Embryonic facial prominence (tissue), 1 donor: ENCODE measurements around the gene EMX1.
"Not testable (repeated sequence)": the region's sequence is repeated elsewhere in the genome, so short reads cannot be mapped to it uniquely, and the experiment has no call there.

Source experiments
- DNase-seq: peaks from one replicate; pipeline ENCODE4 v3.0.0-alpha.2; 2016; ENCODE audit errors: extremely low spot score

The EMX1 gene

DNA sequence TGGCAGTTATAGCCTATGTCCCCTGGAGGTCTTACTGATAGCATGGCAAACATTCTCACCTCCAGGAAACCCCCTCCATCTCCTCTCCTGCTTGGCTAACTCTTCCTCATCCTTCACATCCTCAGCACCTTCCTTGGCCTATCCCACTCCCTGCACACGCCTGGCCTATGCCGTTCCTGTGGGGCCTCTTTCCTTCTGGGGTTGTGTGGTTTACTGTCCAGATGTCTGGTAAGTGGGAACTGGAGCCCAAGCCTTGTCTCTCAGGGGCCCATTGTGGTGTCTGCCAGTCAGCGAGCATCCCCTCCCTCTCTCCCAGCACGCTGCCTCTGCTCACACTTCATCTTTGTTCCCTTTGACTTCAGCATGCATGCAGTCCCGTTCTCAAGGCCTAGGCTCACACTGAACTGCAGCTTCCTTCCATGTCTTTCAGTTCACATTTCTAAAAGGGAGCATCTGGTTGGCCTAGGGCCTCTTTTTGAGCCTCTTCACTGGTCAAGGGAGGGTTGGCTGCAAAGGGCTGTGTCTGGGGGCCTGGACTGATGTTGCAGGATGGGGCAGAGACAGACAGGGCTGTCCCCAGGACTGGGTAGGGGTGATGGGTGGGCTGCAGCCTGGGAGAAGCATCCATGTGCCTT lies 17.0 kb upstream of the EMX1 start:
- DNase-seq = no peak

DNA sequence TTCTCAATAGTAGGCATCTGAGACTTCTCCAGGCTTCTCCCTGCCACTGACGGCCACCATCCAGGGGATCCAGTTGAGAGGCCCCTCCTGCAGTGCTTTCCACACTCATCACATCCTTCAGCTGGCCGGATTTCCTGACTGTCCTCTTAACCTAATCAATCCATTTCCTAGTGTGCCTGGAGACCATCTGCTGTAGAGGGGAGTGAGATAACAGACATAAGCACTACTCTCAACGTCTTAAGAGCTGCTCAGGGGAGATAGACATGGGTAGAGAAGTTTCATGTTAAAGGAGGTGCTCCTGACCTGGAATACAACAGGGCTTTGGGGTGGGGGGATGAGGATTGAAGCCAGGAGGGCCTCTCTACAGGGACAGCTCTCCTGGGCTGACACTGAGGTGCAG lies 15.9 kb upstream of the EMX1 start:
- no peak for DNase-seq

DNA sequence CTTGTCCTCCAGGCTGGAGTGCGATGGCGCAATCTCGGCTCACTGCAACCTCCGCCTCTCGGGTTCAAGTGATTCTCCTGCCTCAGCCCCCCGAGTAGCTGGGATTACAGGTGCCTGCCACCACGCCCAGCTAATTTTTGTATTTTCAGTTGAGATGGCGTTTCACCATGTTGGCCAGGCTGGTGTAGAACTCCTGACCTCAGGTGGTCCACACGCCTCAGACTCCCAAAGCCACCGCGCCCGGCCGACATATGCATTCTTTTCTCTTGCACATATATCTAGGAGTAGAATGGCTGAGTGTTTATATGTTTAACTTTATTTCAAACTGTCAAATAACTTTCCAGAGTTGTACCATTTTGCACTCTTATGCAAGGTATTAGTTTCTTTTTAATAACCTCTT lies 9.9 kb upstream of the EMX1 start:
- not testable (repeated sequence) for DNase-seq

DNA sequence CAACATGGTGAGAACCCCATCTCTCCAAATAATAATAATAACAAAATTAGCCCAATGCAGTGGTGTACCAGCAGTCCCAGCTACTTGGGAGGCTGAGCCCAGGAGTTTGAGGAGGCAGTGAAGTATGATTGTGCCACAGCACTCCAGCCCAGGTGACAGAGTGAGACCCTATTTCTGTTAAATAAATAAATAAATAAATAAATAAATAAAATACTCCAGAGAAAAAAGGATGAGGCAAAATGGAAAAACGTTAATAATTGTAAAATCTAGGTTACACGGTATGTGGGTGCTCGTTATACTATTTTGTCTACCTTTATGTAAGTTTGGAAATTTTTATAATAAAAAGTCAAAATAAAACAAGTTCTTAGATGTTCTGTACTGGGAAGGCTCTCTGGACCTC lies 8.6 kb upstream of the EMX1 start:
- no peak for DNase-seq

DNA sequence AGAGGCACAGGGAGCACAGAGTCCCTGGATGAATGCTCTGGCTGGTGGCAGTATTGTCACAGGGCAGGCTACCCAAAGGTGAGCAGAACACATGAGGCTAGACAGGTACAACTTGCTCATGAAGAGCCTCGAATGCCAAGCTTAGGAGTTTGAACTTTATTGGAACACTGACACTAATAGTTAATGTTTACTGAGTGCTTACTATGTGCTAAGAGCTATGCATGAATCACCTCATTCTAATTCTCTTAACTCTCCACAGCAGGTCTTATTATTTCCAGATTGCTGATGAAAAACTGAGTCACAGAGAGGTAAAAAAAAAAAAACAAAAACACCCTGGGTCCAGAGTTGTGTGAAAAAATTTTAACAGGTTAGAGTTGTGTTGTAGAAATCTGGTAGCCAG lies 6.1 kb upstream of the EMX1 start:
- no peak for DNase-seq

DNA sequence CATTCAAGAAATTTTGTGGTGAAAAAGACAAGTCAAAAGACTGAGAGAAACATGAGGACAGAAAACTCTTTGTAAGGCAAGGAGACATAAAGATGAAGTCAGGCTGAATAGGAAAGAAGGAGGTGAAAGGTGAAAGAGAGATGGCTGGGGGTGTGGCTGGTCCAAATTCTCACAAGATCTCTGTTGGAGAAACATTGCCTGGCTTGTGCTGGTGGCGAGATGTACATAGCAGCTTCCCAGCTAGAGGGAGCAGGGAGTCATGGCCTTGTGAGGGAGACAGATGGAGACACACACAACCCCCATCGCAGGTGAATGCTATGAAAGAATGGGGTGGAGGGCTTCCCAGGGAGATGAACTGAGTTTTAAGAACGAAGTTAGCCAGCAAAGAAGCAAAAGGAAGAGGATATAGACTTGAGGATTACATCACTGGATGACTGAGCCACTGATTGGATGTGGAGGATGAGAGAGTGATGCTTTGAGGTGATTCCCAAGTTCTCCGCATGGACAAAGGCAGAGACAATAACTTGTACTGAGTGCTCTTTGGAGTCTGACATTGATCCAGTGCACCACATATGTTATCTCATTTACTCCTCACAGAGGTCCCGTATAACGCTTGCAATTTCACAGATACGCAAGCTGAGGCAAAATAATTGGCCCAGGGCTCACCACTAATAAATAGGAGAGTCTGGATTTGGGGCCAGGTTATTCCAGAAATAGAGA lies 3.7 kb upstream of the EMX1 start:
- DNase-seq = no peak

DNA sequence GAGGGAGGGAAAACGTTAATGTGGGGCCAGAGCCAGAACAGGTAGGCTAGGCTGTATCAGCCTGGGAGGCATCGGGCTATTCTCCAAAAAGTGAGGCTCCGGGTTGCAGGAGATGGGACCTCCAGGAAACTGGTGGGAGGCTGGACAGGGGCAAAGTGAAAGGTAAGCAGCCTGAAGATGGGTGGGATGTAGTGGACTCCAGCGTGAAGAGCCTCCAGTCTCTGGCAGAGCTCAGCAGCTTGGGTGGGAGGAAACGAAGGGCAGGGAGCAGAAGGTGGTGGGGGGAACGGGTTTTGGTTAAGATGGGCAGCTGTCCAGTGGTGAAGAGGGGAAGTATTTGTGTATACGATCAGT lies 3.1 kb upstream of the EMX1 start:
- no peak for DNase-seq

DNA sequence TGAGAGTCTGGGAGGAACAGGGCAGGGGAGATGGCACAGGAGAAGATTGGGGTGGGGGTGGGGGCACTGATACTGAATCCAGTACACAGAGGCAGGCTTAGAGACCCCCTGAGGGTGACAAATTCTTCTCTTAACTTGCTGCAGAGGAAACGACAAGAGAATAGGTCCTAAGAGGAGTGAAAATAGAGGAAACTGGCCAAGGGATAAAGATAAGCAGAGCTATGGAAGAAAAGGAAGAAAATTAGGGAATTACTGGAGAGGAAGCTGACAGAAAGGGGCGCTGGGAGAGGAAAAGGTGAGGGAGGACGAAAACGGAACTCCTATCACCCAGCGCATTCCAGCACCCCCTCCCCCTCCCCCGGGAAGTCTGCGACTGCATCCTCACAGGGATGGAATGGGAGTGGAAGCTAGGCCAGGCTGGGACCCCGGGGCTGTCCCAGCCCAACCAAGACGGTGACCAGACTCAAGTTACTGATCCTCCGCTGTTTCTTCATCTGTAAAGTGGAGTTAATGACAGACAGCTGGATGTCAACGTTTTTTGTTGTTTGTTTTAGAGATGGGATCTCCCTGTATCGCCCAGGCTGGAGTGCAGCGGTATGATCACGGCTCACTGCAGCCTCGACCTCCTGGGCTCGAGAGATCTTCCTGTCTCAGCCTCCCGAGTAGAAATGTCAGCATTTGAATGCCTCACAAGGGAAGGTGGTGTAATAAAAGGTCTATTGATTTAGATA lies 2.6 kb upstream of the EMX1 start:
- DNase-seq = no peak

DNA sequence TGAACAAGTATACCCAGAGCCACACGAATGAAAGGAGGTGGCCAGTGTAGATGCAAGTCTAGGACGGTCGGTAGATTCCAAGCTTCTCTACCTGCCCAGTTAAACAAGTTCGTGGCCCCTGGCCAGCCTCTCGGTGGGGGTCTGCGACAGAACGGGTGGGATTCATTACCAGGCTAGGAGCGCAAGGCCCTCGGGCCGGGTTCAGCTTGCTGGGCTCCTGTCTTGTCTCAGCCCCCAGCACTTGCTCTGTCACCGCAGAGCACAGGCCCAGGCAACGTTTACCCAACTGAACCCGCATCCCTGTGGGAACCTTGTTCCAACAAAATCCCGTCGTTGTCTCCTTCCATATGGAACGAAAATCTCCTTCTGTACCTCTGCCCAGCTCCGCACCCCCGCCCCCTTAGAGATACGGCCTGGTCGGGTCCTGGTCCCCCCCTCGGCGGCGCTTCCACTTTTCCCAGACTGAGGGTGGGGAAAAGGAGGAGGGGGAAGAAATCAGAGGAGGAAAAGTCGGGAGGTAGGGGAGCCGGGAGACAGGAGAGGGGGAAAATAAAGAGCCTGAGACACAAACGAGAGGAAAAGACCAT lies 1.9 kb upstream of the EMX1 start:
- no peak for DNase-seq

DNA sequence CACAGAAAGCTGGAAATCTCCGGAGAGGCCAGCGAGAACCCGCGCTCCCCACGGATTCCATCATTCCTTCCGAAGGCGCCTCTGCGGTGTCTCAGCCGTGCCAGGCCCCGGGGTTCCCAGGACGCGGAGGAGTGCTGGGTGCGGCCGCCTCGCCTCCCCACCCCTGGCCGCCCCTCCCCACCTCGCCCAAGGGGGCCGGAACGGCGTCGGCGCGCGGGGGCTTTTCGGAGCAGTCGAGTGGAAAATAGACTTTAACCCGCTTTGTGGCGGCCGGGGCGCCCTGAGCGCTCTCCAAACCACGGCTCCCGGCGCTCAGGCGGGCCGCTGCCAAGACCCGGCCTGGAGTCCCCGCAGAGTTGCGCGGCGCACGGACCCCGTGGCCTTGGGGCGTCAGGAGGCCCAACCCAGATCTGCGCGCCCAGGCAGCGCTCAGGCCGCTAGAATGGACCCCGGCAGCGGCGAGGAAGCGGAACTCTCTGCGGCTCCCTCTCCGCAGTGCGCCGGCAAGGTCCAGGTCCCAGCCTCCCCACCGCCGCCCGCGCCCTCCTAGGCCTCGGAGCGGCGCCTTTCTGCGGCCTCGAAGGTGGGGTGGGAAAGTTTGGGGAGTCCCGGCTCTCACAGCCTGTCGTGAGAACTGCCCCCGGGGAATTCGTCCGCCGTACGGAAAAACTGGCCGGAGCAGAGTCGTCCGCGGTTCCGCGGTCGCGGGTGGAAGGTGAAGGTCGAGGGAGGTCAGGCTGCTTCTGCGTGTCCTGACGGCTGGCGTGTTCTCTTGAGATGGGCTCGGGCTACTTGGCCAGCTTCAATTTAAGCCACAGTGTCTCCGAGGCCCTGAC lies 1.2 kb upstream of the EMX1 start:
- no peak for DNase-seq

DNA sequence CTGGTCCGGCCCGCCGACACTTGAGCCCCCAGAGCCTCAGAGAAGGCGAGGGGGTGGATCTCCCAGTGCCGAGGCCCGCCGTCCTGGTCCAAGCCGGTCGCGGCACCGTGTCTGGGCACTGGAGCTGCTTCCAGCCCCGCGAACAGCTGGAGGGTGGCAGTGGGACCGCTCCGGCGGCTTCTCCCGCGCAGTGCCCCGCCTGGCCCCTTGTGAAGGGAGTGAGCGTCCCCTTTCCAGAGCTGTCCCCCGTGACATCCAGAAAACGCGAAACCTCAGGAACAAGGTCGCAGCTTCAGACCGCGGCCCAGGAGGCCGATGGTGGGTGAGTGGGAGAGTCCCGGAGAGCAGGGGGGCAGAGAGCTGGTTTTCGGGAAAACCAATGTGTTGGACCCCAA lies 579 bp upstream of the EMX1 start:
- no peak for DNase-seq

DNA sequence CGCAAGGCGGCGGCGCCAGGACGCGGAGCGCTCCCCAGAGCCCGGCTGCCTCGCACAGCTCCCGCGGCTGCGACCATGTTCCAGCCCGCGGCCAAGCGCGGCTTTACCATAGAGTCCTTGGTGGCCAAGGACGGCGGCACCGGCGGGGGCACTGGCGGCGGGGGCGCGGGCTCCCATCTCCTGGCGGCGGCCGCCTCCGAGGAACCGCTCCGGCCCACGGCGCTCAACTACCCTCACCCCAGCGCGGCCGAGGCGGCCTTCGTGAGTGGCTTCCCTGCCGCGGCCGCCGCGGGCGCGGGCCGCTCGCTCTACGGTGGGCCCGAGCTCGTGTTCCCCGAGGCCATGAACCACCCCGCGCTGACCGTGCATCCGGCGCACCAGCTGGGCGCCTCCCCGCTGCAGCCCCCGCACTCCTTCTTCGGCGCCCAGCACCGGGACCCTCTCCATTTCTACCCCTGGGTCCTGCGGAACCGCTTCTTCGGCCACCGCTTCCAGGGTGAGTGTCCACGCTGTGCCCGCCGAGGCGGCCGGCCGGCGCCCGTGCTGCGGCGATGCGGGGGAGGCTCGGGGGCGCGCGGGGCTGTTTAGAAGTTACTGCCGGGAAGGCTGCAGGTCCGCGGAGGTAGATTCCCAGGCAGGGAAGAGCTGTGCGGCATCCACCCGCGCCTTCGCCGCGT lies 696 bp downstream of the EMX1 start:
- DNase-seq = no peak

DNA sequence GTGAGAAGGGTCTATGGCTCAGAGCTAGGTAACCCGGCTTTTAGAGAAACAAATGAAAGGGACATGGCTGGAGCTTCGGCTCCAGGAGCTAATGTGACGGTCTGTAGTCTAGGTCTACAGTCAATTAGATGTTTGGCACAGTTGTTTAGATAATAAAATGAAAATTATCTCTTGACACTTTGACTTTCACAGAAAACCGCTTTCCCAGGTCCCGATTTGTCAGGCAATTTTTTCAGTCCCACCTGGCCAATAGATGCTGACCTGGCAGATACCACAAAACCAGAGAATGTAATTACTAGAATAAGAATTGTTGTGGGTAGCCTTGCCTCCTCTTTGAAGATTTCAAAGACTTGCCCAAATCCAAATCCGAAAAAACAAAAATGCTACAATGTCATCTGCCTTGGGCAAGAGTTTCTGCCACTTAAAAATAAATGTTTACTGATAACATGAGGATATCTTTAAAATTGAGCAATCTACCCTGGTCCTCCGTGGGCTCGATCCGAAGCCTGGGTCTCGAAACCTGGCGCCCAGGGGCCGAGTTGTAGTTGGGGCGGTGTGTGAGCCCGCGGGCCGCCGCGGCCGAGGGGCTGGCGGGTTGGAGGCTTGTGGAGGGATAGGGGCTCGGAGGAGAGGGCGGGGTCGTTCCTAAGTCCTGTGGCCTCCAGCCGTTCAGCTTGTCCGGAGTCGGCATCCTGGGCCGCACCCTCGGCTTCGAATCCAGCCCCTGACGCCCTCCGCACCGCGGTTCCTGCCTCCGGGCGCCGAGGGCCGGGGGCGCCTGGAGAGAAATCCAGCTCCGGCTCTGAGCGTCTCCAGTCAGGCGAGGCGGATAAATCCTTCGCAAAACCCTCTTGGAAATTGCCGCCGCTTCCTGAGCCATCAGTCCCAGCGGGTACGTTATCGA lies 2.3 kb downstream of the EMX1 start:
- DNase-seq = no peak

DNA sequence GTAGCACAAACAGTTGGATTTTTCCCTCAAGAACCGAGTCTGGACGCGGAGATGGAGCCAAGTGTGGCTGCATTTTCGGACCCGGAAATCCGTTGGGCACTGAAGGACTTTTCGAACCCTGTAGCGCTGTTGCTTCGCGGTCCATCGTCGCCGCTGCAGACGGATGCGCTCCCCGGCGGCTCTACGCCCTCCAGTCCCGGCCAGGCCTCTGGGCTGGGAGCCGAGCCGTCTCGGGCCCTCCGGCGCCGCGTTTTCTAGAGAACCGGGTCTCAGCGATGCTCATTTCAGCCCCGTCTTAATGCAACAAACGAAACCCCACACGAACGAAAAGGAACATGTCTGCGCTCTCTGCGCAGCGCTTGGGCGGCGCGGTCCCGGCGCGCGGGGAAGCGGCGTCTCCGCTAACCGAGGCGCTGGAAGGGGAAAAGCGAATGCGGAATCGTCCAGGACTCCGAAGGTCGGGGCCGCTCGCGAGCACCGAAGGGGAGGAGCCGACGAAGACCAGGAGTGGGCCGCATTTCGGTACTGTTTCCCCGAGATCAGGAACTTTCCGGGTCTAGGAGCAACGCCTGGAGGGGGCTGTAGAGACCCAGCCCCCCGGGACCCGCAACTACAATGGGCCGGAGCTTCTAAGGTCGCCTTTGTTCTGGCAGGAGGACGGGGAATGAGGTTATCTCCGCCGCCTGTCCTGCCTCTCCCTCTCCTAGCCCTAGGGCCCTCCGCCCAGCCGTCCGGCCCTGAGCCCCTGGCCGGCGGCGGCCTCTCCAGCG lies 3.2 kb downstream of the EMX1 start:
- no peak for DNase-seq

DNA sequence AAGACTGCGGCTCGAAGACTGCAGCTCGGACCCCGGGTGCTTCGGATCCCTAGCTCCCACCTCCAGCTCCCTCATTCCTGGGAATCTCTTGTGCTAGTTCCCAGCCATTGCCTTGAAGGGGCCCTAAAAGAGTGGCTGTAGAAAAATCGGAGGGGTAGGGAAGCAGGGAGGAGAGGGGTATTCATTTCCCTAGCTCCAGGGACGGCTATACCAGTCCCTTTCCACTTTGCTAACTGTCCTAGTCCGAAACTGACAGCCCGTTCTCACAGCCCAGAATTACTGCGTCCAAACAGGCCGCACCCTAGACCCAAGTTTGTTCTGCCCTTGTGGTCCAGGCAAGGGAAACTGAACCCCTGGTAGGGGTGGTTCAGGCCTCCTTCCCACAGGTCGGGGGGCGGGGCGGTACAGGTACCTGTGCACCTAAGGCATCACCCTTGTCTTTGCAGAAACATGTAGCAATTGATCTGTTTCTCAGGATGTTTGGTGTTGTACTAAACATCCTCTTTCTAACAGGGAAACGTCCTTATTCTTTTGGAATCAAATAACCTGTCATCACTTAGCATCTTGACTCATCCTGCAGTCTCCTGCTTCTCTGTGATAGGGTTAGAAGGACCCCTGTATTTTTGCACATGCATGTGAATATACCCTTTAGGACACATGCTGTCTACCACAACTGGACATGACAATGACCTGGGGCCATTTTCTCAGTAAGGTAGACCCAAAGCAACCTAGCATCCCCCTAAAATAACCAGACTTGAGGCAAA lies 4.0 kb downstream of the EMX1 start:
- no peak for DNase-seq

DNA sequence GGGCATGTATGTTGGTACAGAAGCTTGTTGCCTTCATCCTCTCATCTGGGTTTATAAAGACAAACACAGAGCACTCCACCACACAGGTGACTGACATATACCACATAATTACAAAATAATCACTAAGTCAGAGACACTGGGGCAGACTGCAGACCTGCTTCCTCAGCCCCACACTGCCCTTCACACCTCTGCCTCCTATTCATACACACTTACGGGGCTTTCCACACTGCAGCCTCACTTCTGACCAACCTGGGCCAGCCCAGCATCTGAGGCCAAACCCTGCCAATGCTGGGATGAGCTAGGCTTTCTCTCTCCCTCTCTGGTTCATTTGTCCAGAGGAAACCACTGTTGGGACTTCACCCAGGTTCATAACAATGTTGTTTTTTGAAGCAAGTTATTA lies 4.5 kb downstream of the EMX1 start:
- DNase-seq = no peak

DNA sequence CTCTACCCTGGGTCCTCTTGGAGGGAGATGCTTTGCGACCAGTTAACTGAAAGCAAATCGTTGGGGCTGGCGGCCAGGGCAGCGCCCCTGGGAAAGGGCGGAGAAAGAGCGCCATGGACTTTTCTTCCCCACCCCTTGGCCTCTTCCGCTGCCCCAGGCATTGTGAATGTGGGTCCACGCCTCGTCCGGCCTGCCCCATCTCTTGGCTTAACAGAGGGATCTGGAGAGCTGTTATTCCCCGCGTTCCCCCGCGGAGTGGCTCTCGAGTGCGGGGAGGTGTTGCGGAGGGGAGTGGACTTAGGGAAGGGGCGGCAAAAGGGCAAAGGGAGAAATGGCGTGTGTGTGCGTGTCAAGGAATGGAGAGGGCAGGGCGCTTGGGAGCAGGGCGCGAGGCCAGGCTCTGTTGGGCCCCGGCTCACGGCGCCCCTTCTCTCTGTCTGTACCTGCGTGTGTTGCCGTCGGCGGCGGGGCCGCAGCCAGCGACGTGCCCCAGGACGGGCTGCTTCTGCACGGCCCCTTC lies 6.6 kb downstream of the EMX1 start:
- no peak for DNase-seq
